Measurements from ENCODE around the gene CCDC93. TPM values are rescaled to one million over a fixed set of nuclear protein-coding genes. Genes with fewer than 3 reads are reported as not detected.
A peak's percentile ranks its signal among the peaks of the same experiment; 100 is the strongest.

The CCDC93 gene
- total RNA-seq, 2 experiments from 2014 or later = 22.9 to 25.5 TPM

DNA sequence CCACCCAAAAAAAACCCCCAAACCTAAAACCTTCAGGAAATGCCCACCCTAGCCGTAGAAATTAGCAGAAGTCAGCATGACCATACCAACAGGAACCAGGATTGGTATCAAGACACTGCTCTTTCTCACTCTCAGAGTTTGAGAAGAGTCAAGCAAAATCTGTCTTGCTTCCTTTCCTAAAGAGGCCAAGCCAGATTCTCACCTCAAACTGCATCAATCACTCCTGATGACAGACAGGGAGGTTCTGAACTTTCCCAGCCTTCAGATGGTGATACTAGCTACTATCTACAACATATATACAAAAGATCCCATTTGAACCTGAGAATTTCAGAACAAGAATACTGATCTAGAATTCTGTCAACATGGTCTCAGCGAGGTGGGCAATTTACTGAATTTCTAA is 29.7 kb downstream of the CCDC93 start:
- peaks cover 4% of the 10 kb centered on the region for H3K4me1 Mint-ChIP-seq
- H3K27ac Mint-ChIP-seq = no peak overlapping the region
- H3K36me3 Mint-ChIP-seq = peaks cover 22% of the 10 kb centered on the region
- no peaks in the 10 kb centered on the region for H3K9me3 Mint-ChIP-seq
- H3K27me3 Mint-ChIP-seq = no peaks in the 10 kb centered on the region
- no peak for DNase-seq
- H3K4me3 Mint-ChIP-seq = no peak overlapping the region

DNA sequence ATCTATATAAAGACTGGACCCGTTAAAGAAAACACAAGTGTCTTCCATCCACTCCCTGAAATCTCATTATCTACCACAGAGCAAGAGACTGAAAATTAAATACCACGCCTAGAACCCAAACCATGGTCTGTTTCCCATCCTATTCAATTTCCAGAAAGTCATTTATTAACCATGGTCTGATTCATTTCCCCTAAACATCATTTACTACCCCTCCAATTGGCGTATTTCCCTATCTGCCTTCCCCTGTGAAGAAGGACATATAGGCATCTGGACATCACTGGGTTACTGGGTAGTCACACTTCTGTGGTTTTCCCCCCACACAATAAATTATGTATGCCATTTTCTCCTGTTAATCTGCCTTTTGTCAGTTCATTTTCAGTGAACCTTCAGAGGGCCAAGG is 30.8 kb downstream of the CCDC93 start:
- Mint-ChIP-seq H3K27me3 (no peaks in the 10 kb centered on the region), H3K36me3 (peaks cover 18% of the 10 kb centered on the region), H3K27ac (no peak overlapping the region), H3K4me1 (peaks cover 2% of the 10 kb centered on the region), H3K9me3 (no peaks in the 10 kb centered on the region), H3K4me3 (no peak overlapping the region)
- DNase-seq = no peak

DNA sequence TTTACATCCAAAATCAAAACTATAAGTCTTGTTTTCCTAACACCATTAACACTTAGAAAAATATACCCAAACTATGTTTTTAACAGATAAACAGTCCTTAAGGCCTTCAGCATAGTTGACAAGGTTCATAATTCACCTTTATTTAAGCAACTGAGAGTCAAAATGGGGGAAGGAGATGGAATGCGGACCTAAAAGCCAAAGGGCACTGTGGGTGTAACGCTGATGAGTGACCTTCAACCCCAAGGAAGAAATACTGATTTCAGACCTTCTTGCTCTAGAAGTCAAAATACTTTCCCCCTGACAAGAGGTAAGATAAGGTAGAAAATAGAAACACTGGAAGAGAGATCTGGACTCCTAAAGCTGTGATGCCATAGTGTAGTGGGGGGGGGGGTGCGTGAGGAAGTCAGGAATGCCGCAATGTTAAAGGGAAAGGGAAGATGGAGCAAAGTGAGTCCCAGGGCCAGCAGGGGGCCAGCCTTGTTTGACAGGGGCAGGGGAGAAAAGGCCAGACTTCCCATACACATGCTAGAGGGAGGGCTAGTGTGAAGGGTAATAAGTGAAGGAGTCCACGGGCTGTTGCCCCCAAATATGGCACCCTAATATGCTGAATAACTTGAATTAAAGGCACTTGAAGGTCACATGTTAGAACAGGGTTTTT is 31.4 kb downstream of the CCDC93 start:
- no peak overlapping the region for H3K27ac Mint-ChIP-seq
- H3K36me3 Mint-ChIP-seq = peaks cover 20% of the 10 kb centered on the region
- H3K4me1 Mint-ChIP-seq = peaks cover 2% of the 10 kb centered on the region
- H3K4me3 Mint-ChIP-seq = no peak overlapping the region
- no peaks in the 10 kb centered on the region for H3K27me3 Mint-ChIP-seq
- H3K9me3 Mint-ChIP-seq = no peaks in the 10 kb centered on the region
- DNase-seq = no peak

- Mint-ChIP-seq H3K4me3 (no peak overlapping the region), H3K9me3 (no peaks in the 10 kb centered on the region), H3K36me3 (peaks cover 19% of the 10 kb centered on the region), H3K27me3 (no peaks in the 10 kb centered on the region), H3K4me1 (peaks cover 2% of the 10 kb centered on the region), H3K27ac (no peak overlapping the region)
- DNase-seq = no peak
Observed at GRCh38 chr2:117981810-117982209, 32.1 kb downstream of the CCDC93 start.

- no peak overlapping the region for H3K4me3 Mint-ChIP-seq
- no peak overlapping the region for H3K27ac Mint-ChIP-seq
- H3K9me3 Mint-ChIP-seq = no peaks in the 10 kb centered on the region
- peaks cover 2% of the 10 kb centered on the region for H3K4me1 Mint-ChIP-seq
- peaks cover 19% of the 10 kb centered on the region for H3K36me3 Mint-ChIP-seq
- DNase-seq = no peak
- no peaks in the 10 kb centered on the region for H3K27me3 Mint-ChIP-seq
Observed at GRCh38 chr2:117980783-117981676, 32.8 kb downstream of the CCDC93 start.

GRCh38 chr2:117979911-117980701 is 33.8 kb downstream of the CCDC93 start:
- no peak for DNase-seq
- Mint-ChIP-seq H3K27ac (no peak overlapping the region), H3K4me3 (no peak overlapping the region), H3K27me3 (no peaks in the 10 kb centered on the region), H3K9me3 (no peaks in the 10 kb centered on the region), H3K4me1 (peaks cover 2% of the 10 kb centered on the region), H3K36me3 (peaks cover 19% of the 10 kb centered on the region)

DNA sequence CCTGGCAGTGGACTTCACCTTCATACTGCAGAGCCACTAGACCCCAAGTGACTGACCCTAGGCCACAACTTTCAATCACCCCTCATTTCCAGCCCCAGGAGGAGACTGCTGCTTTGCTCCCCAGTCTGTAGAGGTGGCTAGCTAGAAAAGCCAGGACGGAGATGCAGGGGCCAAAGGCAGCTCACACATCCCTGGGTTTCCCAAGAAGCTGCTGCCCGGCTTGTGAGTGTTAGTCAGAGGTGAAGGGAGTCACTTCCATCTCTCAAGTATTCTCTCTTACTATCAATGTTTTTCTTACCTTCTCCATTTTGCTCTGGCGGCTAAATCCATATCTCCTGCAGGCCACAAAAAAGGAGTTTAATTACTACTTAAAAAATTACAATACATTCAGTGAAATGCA is 36.2 kb downstream of the CCDC93 start:
- Mint-ChIP-seq H3K9me3 (no peaks in the 10 kb centered on the region), H3K4me1 (peaks cover 2% of the 10 kb centered on the region), H3K27me3 (no peaks in the 10 kb centered on the region), H3K36me3 (peaks cover 12% of the 10 kb centered on the region), H3K4me3 (no peak overlapping the region), H3K27ac (no peak overlapping the region)
- no peak for DNase-seq

- Mint-ChIP-seq H3K27ac (no peak overlapping the region), H3K4me3 (no peak overlapping the region), H3K9me3 (no peaks in the 10 kb centered on the region), H3K4me1 (peaks cover 2% of the 10 kb centered on the region), H3K36me3 (peaks cover 18% of the 10 kb centered on the region), H3K27me3 (no peaks in the 10 kb centered on the region)
- no peak for DNase-seq
Observed at GRCh38 chr2:117976581-117976980, 37.3 kb downstream of the CCDC93 start.

- no peaks in the 10 kb centered on the region for H3K9me3 Mint-ChIP-seq
- peaks cover 20% of the 10 kb centered on the region for H3K36me3 Mint-ChIP-seq
- DNase-seq = no peak
- H3K27me3 Mint-ChIP-seq = no peaks in the 10 kb centered on the region
- no peaks in the 10 kb centered on the region for H3K4me1 Mint-ChIP-seq
- no peak overlapping the region for H3K27ac Mint-ChIP-seq
- H3K4me3 Mint-ChIP-seq = no peak overlapping the region
Observed at GRCh38 chr2:117973498-117974082, 40.3 kb downstream of the CCDC93 start.

- no peak for DNase-seq
- no peaks in the 10 kb centered on the region for H3K4me1 Mint-ChIP-seq
- H3K36me3 Mint-ChIP-seq = peaks cover 19% of the 10 kb centered on the region
- no peaks in the 10 kb centered on the region for H3K27me3 Mint-ChIP-seq
- no peak overlapping the region for H3K4me3 Mint-ChIP-seq
- H3K27ac Mint-ChIP-seq = no peak overlapping the region
- H3K9me3 Mint-ChIP-seq = no peaks in the 10 kb centered on the region
Observed at GRCh38 chr2:117972476-117973123, 41.3 kb downstream of the CCDC93 start.

DNA sequence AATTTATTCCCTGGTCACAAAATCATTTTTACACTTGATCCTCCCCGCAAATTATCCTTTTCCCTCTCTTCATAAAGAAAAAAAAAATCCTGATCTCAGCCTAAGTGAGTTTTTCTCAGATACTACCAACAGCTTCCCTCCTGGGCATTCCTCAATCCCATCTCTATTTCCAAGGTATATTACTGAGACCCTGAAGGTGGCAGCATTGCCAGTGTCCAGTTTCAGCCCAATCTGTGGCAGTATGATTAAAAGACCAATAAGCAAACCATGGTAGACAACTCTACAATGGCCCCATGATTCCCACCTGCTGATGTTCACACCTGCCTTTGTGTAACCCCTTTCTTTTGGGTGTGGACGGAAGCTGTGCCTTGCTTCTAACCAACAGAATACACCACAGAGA is 45.1 kb downstream of the CCDC93 start:
- H3K9me3 Mint-ChIP-seq = no peaks in the 10 kb centered on the region
- H3K27me3 Mint-ChIP-seq = no peaks in the 10 kb centered on the region
- no peak overlapping the region for H3K4me3 Mint-ChIP-seq
- H3K27ac Mint-ChIP-seq = peak overlapping the region; percentile 39
- no peaks in the 10 kb centered on the region for H3K4me1 Mint-ChIP-seq
- peaks cover 16% of the 10 kb centered on the region for H3K36me3 Mint-ChIP-seq
- DNase-seq = no peak

- H3K9me3 Mint-ChIP-seq = no peaks in the 10 kb centered on the region
- H3K4me1 Mint-ChIP-seq = no peaks in the 10 kb centered on the region
- no peak overlapping the region for H3K27ac Mint-ChIP-seq
- no peak for DNase-seq
- H3K27me3 Mint-ChIP-seq = no peaks in the 10 kb centered on the region
- peaks cover 16% of the 10 kb centered on the region for H3K36me3 Mint-ChIP-seq
- no peak overlapping the region for H3K4me3 Mint-ChIP-seq
Observed at GRCh38 chr2:117967977-117968718, 45.7 kb downstream of the CCDC93 start.

DNA sequence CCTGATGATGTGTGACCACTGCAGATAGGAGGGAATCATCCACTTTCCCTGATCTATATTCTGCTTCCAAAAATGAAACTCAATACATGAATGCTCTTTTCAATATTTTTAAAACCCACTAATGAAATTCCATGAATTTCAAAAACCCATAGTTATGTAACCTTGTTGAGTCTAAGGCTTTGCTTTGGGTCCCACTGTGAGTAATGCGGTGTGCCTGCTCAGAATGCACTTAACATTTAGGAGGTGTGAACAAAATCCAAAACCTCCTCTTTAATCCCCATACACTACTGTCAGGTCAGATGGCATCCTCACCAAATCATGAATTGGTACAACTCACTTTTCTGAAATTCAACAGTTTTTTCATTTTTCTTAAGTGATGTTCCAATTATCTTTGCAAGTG is 50.4 kb downstream of the CCDC93 start:
- Mint-ChIP-seq H3K9me3 (no peaks in the 10 kb centered on the region), H3K27ac (no peak overlapping the region), H3K4me1 (no peaks in the 10 kb centered on the region)

DNA sequence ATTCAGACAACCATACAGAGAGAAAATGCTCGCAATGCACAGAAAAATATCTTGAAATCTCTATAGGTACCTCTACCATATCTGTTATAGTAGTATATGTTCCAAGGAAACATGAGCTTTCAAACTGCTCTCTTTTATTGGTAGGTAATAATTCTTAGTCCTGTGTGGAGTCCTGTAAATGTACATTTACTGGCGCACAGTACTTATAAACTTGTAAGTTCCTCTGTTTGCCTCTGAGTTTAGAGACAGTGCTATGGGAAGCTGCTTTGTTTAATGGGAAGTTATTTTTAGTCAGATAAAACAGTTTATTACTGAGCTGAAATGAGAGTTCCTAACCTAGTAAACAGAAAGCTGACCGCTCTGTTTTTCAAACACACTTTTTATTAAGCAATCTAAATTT is 52.7 kb downstream of the CCDC93 start:
- Mint-ChIP-seq H3K36me3 (peaks cover 21% of the 10 kb centered on the region), H3K9me3 (no peaks in the 10 kb centered on the region), H3K4me1 (peaks cover 3% of the 10 kb centered on the region), H3K27me3 (no peaks in the 10 kb centered on the region), H3K4me3 (no peak overlapping the region), H3K27ac (no peak overlapping the region)
- no peak for DNase-seq

More for the DNA sequence above, 50.4 kb downstream of the CCDC93 start:
- Mint-ChIP-seq H3K36me3 (peaks cover 2% of the 10 kb centered on the region), H3K4me3 (no peak overlapping the region), H3K27me3 (no peaks in the 10 kb centered on the region)
- DNase-seq = no peak

Data from activated naive CD8-positive, alpha-beta T cell treated with anti-CD3 and anti-CD28 coated beads for 36 hours (primary cell).